HG02763 (cell line): ENCODE results near the gene CLEC2L.

ENCODE experiments used
- ATAC-seq: cut with Tn5 transposase; IDR thresholded peaks from one replicate; pipeline ENCODE4 v1.9.1; 2021; ENCODE audit warnings: mild to moderate bottlenecking, moderate library complexity; ENCODE audit not compliant: unreplicated experiment

Gene CLEC2L

DNA sequence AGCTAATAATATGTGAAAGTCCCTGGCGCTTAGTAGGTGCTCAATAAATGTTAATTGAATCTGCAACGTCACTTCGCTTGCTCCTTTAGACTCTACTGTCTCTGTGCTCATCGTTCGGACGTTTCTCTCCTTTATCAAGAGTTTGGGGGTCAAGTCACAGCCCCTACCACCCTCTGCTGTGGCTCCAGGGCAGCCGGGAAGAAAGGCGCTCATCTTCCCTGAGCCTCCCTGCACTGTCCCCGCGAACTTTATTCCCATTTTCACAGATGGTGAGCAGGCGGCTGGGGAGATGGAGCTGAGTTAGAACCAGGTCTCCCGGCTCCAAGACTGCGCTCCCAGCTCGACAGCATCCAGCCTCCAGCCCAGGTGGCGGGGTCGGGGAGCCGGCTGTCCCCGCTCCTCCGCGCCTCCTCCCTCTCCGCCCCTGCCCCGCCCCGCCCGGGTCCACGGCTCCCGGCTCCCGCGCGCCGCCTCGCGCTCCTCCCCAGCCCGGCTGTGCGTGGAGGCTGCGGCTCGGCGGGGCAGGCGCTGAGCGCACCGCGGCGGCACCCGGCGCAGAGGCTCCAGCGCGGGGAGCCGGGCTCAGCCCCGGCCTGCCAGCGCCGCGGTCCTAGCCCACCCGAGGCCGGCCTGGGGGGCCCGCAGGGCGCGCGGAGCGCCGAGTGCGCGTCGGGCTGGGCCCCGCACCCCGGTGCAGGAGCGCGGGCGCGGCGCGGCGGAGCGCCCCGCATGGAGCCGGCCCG lies at the start of gene CLEC2L:
CLEC2L (plus strand) TSS at position 487 of the 743 bp plus-strand sequence; CDS start at position 730, 243 bp downstream.
- ATAC-seq, result no peak

DNA sequence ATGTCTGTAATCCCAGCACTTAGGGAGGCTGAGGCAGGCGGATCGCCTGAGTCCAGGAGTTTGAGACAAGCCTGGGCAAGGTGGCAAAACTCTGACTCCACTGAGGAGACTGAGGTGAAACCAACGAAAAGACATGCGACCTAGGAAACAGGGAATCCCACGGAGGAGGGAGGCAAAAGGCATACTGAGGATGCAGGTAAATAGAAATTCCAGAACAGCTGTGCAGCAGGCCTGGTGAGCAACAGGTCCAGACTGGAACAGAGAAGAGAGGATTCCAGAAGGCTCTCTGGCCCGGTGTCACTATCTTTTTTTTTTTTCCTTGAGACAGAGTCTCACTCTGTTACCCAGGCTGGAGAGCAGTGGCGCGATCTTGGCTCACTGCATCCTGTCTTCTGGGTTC lies 47.3 kb upstream of the CLEC2L start:
- no peak for ATAC-seq

DNA sequence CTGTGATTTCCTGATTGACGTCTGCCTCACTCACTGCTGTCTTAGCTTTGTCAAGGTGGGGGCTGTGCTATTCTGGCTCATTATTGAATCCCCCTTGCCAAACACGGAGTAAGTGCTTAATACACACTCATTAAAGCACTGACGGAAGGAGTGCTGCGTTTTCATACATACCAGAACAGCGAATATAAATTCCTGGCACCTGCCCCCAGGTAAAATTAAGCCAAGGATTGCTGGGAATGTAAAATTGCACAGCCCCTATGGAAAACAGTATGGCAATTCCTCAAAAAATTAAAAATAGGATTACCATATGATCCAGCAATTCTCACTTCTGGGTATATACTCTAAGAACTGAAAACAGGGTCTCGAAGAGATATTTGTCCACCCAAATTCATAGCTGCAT lies 46.6 kb upstream of the CLEC2L start:
- ATAC-seq, result no peak

DNA sequence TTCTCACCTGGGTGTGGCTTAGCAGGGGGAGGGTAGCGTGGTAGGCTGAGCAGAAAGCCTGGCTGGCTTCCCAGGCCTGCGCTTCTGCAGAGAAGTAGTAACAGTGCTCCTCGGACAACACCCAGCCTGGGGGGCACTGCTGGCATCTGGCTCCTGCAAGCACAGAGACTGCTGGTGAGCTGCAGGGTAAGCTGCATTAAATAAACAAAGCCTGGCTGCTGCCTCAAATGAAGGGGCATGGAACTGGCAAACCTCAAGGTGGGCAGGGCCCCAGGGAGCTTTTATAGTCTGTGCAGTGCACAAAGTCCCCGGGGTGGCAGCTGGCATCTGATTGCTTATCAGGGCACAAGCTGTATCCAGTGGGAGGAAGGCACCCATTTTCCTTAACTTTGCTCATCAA lies 43.9 kb upstream of the CLEC2L start:
- ATAC-seq, result no peak

DNA sequence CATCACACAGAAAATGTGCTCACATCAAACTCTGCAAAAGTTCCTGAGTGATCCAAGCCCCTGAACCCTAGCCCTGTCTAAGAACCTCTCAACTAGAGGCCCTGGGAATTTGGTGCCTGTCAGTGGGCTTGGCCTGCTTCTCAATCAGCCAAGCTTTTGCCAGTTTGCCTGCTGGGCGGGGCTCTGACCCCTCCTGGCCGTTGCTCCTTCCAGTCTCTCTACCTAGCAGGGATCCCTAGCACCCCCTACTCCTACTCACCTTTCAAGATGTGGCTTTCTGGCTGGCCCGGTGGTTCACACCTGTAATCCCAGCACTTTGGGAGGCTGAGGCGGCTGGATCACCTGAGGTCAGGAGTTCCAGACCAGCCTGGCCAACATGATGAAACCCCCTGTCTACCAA lies 42.1 kb upstream of the CLEC2L start:
- no peak for ATAC-seq

DNA sequence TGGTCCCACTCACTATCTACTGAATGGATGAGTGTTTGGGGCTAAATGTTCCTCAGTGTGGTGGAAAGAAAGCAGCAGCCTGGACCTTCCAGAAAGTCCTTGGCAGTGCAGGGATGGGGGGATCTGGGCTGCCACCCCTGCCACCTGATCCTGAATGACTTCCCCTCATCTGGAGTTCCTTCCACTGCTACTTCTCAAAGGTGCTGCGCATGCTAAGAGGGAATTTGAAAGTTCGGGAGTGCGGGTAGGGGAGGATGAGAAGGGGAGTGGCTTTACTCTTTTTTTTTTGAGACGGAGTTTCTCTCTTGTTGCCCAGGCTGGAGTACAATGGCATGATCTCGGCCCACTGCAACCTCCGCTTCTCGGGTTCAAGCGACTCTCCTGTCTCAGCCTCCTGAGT lies 41.4 kb upstream of the CLEC2L start:
- ATAC-seq, result no peak

DNA sequence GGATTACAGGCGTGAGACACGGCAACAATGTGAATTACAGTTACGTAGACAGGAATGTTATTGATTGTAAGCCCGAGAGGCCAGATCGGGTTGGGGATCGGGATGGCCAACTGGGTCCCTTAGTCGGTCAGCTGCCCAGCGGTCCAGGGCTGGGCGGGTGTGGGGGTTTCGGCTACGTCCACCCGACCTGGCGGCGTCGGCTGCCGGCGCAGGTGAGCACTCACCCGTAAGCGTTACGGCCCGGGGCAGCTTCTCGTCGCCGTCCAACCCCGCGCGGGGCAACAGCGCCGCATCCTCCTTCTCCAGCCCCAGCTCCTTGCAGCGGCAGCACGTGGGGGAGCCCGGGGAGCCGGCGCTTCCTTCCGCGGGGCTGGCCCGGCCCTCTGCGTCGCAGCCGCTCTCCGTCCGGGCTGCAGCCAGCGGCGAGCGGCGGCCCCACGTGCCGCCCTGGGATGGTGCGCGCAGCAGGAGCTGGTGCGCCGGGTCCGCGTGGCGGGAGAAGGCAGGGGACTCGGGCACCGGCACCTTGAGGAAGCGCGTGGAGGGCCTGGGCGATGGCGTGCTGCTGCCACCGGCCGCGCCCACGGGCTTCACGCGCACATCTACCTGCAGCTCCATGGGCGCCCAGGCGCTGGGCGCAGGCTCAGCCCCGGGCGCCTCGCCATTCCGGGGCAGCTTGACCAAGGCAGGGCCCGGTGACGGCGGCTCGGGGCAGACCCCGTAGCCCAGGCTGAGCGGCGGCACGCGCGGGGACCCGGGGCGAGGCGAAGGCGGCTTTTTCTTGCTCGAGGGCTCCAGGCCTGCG lies 40.6 kb upstream of the CLEC2L start:
- no peak for ATAC-seq

DNA sequence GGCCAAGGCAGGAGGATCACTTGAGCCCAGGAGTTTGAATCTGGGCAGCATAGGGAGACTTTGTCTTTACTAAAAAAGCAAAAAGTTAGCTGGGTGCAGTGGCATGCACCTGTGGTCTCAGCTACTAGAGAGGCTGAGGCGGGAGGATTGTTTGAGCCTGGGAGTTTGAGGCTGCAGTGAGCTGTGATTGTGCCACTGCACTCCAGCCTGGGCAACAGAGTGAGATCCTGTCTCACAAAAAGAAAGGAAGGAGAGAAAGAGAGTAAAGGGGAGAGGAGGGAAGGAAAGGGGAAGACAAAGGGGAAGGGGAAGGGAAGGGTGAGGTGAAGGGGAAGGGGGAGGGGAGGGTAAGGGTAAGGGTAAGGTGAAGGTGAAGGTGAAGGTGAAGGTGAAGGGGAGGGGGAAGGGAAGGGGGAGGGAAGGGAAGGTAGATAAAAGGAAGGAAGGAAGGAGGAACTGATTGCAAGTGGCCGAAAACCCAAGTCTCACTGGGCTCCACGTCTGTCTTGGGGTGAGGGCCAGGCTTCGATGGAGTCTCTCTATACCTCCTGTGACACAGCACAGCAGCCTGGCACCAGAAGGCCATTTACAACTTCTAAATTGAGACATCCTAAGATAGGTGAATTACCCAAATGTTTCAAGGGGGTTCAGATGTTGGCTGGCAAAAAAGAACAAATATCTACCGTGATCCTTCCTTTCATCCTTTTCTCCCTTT lies 36.0 kb upstream of the CLEC2L start:
- ATAC-seq, result no peak

DNA sequence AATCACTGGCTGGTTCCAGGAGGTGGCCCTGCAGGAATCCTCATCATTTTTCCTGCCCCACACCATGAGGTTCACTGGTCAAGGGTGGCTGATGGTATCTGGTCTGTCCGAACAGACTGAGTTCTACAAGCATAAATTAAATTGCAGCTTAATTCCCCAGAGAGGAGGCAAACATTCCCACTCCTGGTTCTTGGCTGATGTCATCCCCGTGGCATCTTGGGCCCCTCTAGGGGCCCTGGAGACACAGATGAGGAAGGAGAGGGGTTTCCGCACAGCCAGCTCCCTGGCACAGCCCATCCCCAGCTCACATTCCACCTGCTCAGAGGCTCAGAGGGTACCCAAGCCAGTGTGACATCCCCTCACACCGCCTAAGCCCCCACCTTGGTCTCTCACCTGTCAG lies 34.7 kb upstream of the CLEC2L start:
- no peak for ATAC-seq

DNA sequence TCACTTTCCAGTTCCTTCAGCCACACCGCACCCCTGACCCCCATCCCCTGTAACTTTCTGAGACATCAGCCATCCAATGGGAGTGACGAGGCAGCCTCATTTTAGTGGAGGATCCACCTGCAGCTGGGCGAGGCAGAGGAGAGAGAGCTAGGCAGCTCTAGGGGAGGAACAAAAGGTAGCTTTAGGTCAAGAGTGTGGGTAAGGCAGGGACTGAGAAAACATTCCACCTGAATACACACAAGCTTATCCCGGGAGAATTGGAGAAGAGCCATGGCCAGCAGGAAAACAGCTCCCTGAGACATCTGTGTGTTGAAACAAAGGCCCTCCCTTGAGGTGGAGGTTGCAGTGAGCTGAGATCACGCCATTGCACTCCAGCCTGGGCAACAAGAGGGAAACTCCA lies 33.4 kb upstream of the CLEC2L start:
- ATAC-seq, result no peak

DNA sequence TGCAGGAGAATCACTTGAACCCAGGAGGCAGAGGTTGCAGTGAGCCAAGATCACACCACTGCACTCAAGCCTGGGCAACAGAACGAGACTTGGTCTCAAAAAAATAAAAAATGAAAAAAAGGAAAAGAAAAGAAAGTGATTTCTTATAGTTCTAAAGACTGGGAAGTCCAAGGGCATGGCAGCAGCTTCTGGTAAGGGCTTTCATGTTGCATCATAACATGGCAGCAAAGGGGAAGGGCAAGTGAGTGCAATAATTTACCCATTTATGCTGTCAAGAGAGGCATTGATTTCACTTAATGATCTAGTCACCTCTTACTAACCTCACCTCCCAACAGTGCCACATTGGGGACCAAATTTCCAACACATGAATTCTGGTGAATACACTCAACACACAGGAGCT lies 31.2 kb upstream of the CLEC2L start:
- ATAC-seq, result no peak

DNA sequence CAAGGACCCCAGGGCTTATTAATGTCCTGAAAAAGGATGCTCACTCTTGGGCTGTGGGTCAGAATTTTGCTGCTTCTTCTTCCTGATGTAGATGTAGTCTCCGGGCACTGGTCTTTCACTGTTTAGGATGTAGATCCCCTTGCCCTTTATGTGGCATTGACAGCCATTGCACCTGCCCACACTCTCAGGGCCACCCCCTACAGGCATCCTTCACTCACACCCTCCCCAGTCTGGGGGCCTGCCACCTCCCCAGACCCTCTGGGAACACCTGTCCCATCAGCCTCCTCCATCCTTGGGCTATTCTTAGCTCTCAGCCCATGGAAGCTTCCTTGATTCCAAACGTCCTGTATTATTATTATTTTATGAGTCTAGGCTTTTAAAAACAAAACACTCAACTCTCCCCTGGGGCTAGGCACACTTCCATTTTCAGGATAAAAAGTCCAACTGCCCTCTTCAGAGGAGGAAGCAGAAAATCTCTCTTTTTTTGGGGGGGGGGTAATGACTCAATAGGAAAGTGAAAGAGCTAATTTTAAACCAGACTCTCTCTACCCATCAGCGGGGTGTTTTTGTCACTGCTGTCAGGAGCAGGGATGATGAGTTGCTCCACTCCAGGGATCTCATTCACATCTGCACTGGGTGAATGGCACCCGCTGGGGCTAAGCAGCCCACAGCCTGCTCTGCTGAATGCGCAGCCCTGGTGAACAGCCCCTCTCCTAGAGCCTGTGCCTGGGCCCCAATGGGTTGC lies 28.5 kb upstream of the CLEC2L start:
- ATAC-seq, result peak; percentile 75

DNA sequence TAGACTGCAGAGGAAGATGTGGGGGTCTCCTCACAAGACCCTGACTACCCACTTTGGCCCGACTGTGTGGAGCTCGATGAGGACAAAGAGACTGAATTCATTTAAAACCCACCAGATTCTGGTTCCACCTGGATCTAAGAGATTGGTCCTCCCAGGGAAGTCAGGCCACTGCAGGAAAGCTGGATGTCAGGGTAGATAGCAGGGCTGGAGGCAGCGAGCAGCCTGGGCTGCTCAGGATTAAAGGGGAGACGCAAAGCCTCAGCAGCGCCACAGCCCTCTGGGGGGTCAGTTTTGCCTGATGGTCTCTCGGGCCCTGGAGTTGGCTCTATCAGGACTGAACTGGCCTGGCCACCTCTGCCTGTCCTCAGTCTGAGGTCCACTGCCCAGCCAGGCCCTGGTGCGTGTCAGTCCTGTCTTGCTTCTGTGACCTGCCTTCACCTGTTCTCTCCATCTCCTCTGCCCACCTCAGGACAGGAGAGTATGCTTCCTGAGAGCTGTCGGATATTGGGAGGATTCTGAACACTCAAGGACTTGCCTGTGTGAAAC lies 27.8 kb upstream of the CLEC2L start:
- ATAC-seq, result no peak

DNA sequence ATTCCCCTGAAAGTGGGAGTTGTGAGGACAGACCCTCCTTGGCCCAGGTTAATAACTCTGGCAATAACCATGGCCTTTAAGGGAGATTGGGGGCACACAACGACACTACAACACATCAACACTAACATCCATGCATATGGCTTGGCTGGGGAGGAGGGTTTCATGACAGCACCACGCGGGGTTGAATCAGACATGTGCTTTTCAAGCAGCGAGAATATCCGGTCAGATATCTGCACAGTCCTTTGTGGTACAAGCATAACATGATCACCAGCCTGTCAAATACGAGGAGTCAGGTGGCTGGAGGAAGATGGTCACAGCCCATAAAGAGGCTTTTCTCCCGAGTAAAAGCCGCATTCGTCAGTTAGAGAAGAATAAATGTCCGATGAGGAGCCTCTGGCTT lies 27.0 kb upstream of the CLEC2L start:
- ATAC-seq, result no peak

DNA sequence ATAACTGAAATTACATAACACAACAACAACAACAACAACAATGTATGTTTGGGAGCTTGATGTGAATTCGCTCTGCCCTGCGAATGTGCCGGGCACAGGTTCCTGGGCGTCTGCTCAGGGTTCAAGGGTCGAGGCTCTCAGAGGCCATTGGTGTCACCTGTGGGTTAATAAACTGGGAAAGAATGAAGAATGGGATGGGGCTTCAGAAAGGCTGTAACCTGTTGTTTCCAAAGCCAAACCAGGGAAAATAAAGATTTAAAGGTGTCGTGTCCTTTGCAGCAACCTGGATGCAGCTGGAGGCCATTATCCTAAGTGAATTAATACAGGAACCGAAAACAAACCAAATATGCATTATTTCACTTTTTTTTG lies 22.7 kb upstream of the CLEC2L start:
- no peak for ATAC-seq

DNA sequence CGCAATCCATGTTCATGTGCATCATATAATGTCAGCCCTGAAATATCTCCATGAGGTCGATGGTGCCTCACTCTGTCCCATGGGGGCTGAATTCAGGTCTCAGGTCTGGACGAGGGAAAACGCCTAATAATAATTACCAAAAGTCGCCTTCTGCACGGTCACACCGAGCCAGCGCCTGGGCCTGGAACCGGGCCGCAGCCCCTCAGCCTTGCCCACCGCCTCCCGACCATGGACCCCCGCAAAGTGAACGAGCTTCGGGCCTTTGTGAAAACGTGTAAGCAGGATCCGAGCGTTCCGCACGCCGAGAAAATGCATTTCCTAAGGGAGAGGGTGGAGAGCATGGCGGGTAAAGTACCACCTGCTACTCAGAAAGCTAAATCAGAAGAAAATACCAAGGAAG lies 21.3 kb upstream of the CLEC2L start:
- ATAC-seq, result no peak

DNA sequence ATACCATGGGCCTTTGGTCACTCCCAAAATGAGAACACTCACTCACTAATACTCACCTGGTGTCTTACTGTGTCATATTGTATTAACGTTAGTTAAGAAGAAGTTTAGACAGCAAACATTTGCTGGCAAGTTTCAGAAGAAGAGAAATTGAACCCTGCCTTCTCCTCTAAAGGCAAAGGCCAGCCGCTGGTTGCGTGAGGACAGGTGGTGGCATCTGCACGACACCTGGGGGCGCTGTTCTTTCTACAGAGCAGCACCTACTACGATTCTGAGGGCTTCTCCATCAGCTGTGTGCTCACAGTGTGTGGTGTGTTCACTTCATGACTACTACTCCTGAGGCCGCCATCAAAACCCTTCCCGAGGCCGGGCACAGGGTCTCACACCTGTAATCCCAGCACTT lies 17.9 kb upstream of the CLEC2L start:
- no peak for ATAC-seq

DNA sequence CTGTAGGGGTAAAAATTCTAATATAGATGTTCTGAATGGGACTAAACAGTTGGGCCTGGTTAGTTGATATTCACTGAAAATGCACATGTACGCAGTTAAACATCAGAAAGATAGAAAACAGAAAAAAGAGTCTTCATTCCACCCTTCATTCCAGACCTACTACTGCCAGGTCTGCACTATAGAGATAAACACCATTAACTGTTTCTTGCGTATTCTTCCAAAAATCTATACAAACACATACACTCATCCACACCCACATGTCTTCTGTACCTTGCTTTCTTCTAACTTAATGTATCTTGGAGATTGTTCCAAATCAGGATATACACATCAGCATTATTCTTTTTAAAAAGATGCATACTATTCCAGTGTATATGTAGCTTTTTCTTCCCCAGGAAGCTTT lies 13.9 kb upstream of the CLEC2L start:
- ATAC-seq, result no peak

DNA sequence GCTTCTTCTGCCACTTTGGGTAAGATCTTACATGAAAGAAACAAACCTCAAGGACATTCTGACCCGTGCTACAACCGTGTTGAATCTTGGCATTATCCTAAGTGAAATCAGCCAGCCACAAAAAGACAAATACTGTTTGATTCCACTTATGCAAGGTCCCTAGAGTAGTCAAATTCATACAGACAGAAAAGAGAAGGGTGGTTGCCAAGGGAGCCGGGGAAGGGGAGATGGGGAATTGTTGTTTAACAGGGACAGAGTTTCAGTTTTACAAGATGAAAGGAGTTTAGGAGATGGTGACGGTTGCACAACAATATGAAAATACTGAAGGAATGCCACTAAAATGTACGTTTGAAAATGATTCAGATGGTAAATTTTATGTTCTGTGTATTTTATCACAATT lies 12.2 kb upstream of the CLEC2L start:
- ATAC-seq, result no peak

DNA sequence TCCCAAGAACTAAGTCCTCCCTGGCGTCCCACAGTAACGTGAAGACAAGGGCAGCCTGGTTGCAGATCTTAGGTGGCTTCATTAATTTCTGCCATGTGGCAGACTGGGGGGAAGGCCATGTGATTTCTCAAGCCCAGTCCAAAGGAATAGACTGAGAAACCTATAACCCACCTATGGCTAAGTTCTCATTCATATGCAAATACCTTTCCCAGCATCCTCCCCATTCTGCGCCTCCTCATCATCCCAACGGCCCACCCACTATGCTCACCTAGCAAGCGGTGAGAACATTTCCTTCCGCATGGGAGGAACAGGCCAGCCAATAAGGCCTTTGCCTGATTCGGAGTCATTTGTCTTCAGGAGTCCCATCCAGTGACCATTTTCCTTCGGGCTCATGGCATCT lies 8.2 kb upstream of the CLEC2L start:
- ATAC-seq, result no peak

DNA sequence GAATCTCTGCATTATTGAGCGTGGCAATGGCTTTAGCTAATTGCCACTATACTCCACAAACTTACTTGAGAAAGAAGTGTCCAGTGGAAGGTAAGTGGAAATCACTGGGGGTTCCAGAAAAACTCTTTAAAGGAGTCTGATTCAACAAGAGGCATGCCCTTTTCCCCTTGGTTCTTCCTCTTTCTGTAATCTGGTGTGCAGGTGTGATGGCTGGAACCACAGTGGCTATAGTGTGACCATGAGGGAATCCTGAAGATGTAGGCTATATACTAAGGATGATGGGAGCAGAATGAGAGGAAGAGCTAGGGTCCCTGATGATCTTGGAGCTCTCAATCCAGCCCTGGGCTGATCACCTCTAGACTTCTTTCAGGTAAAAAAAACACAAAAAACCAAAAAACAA lies 2.0 kb upstream of the CLEC2L start:
- ATAC-seq, result no peak
